Loucy (cell line): ENCODE results near the gene NTNG1.

ENCODE experiments used
- H2AFZ ChIP-seq: fragments of 200-600 bp; sonication (generic); 2 replicates; pipeline ENCODE4 v1.6.0; 2016; ENCODE audit warnings: antibody characterized with exemption, mild to moderate bottlenecking, low read length, moderate library complexity
- H3F3A ChIP-seq: fragments of 200-600 bp; 2 replicates; pipeline ENCODE4 v1.6.0; 2016; ENCODE audit warnings: antibody characterized with exemption, low read depth, mild to moderate bottlenecking
- H3K27me3 ChIP-seq: fragments of 200-600 bp; sonication (generic); 2 replicates; pipeline ENCODE4 v1.6.1; 2014; ENCODE audit warnings: low read length, mild to moderate bottlenecking; ENCODE audit not compliant: insufficient read depth, poor library complexity, severe bottlenecking
- H3K36me3 ChIP-seq: fragments of 200-600 bp; sonication (generic); 2 replicates; pipeline ENCODE4 v1.6.1; 2016; ENCODE audit warnings: low read length; ENCODE audit not compliant: insufficient read depth
- H3K4me1 ChIP-seq: fragments of 200-600 bp; sonication (generic); 2 replicates; pipeline ENCODE4 v1.5.1; 2014; ENCODE audit warnings: low read length, mild to moderate bottlenecking; ENCODE audit not compliant: insufficient read depth, poor library complexity, severe bottlenecking
- H3K4me2 ChIP-seq: fragments of 200-600 bp; sonication (generic); 2 replicates; pipeline ENCODE4 v1.6.0; 2014; ENCODE audit warnings: antibody characterized with exemption, low read length, low read depth, mild to moderate bottlenecking; ENCODE audit not compliant: poor library complexity, severe bottlenecking
- H3K4me3 ChIP-seq: fragments of 200-600 bp; sonication (generic); 2 replicates; pipeline ENCODE4 v1.5.1; 2014; ENCODE audit warnings: low read length, mild to moderate bottlenecking, mixed read lengths; ENCODE audit not compliant: poor library complexity, severe bottlenecking
- H3K79me2 ChIP-seq: fragments of 200-600 bp; sonication (generic); 2 replicates; pipeline ENCODE4 v1.6.1; 2014; ENCODE audit warnings: low read length; ENCODE audit not compliant: insufficient read depth
- H3K9ac ChIP-seq: fragments of 200-600 bp; sonication (generic); 2 replicates; pipeline ENCODE4 v1.6.0; 2014; ENCODE audit warnings: mild to moderate bottlenecking, low read depth, low read length, moderate library complexity; ENCODE audit not compliant: poor library complexity, severe bottlenecking
- H3K9me2 ChIP-seq: fragments of 200-600 bp; sonication (generic); replicated peaks from 2 replicates; pipeline ENCODE4 v1.6.1; 2016; ENCODE audit warnings: low read depth, low read length, mixed read lengths
- H3K9me3 ChIP-seq: fragments of 200-600 bp; sonication (generic); 2 replicates; pipeline ENCODE4 v1.6.1; 2014; ENCODE audit warnings: mild to moderate bottlenecking, antibody characterized with exemption, low read length, low read depth; ENCODE audit not compliant: insufficient read depth
- H4K20me1 ChIP-seq: fragments of 200-600 bp; sonication (generic); 2 replicates; pipeline ENCODE4 v1.6.0; 2014; ENCODE audit warnings: antibody characterized with exemption, low read length, mild to moderate bottlenecking; ENCODE audit not compliant: insufficient read depth, poor library complexity, severe bottlenecking
- EZH2phosphoT487 ChIP-seq: fragments of 200-600 bp; IDR thresholded peaks from 2 replicates; pipeline ENCODE4 v1.6.1; 2018; ENCODE audit warnings: antibody characterized with exemption, mild to moderate bottlenecking, moderate library complexity, borderline replicate concordance
- TF ChIP-seq, protein P1 (sequence below): fragments of 200-600 bp; sonication (generic); conservative IDR thresholded peaks from 2 replicates; pipeline ENCODE4 v1.5.1; 2014; ENCODE audit warnings: mild to moderate bottlenecking, antibody characterized with exemption, low read length

NTNG1 gene

DNA sequence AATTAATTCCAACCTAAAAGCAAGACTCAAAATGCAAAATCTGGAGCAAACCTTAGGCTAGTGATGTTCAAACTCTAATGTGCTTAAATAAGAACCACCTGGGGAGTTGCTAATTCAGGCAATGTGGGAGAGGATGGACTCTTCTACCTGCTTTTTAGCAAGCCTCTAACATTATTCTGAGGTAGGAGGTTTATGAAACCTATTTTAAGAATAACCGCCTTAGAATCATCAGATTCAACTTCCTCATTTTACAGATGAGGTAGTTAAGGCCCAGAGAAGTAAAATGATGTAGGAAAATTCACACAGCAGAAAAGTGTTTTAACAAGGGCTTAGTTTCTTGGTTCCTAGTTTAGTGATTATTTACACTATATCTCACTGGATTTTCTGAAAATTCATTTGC lies 8.6 kb upstream of the NTNG1 start:
- Histone ChIP-seq H3K27me3 (no peaks in the 10 kb centered on the region), H3K4me3 (no peak overlapping the region), H3K9me2 (no peaks in the 10 kb centered on the region), H3K4me2 (no peak overlapping the region), H4K20me1 (no peaks in the 10 kb centered on the region), H3K4me1 (no peaks in the 10 kb centered on the region), H2AFZ (no peak overlapping the region), H3K9ac (no peak overlapping the region), H3K79me2 (no peaks in the 10 kb centered on the region), H3K9me3 (no peaks in the 10 kb centered on the region), H3F3A (no peaks in the 10 kb centered on the region), H3K36me3 (no peaks in the 10 kb centered on the region)
- TF ChIP-seq EZH2phosphoT487: no peak
- TF ChIP-seq, protein P1, sequence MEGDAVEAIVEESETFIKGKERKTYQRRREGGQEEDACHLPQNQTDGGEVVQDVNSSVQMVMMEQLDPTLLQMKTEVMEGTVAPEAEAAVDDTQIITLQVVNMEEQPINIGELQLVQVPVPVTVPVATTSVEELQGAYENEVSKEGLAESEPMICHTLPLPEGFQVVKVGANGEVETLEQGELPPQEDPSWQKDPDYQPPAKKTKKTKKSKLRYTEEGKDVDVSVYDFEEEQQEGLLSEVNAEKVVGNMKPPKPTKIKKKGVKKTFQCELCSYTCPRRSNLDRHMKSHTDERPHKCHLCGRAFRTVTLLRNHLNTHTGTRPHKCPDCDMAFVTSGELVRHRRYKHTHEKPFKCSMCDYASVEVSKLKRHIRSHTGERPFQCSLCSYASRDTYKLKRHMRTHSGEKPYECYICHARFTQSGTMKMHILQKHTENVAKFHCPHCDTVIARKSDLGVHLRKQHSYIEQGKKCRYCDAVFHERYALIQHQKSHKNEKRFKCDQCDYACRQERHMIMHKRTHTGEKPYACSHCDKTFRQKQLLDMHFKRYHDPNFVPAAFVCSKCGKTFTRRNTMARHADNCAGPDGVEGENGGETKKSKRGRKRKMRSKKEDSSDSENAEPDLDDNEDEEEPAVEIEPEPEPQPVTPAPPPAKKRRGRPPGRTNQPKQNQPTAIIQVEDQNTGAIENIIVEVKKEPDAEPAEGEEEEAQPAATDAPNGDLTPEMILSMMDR: no peak

DNA sequence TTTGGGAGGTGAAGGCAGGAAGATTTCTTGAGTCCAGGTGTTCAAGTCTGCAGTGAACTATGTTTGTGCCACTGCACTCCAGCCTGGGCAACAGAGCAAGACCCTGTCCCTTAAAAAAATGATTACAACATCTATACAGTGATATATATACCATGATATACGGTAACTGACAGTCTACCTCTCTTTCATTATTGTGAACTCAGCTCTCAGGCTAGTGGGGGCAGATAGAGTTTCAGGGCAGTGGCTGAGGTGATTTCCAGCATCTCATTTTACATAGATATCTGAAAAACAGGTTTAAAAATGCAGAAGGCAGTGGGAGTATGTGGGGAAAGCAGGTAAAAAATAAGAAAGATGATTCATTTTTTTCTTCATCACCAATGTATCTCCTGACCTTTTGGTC lies 8.1 kb upstream of the NTNG1 start:
- no peaks in the 10 kb centered on the region for H3K79me2 ChIP-seq
- no peak overlapping the region for H2AFZ ChIP-seq
- TF ChIP-seq, protein P1: no peak
- no peaks in the 10 kb centered on the region for H3K9me2 ChIP-seq
- no peaks in the 10 kb centered on the region for H3K27me3 ChIP-seq
- H3K4me1 ChIP-seq: no peaks in the 10 kb centered on the region
- no peaks in the 10 kb centered on the region for H3F3A ChIP-seq
- H3K9ac ChIP-seq: no peak overlapping the region
- H3K4me3 ChIP-seq: no peak overlapping the region
- H3K4me2 ChIP-seq: no peak overlapping the region
- H3K9me3 ChIP-seq: no peaks in the 10 kb centered on the region
- no peaks in the 10 kb centered on the region for H3K36me3 ChIP-seq
- H4K20me1 ChIP-seq: no peaks in the 10 kb centered on the region

DNA sequence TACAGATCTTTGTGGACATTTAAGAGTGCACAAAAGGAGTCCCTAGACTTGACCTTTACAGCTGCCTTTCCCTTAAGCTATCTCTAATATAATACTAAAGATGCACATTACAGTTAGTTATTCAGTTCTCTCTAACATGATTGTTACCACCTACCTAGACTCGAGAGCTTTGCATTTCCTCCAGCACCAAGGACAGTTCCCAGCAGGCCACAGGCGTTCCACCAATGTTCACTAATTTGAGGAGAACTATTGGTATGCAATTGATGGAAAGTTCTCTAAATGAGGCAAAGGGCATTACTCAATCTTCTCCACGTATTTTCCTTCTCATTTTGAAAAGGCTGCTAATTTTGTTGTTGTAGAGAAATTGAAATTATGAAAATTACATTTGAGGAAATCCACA lies 5.4 kb upstream of the NTNG1 start:
- Histone ChIP-seq H3K9ac (no peak overlapping the region), H2AFZ (no peak overlapping the region), H3K4me1 (no peaks in the 10 kb centered on the region), H3K4me2 (no peak overlapping the region), H4K20me1 (no peaks in the 10 kb centered on the region), H3K36me3 (no peaks in the 10 kb centered on the region), H3K9me2 (no peaks in the 10 kb centered on the region), H3K27me3 (no peaks in the 10 kb centered on the region), H3K9me3 (no peaks in the 10 kb centered on the region), H3K4me3 (no peak overlapping the region), H3F3A (no peaks in the 10 kb centered on the region), H3K79me2 (no peaks in the 10 kb centered on the region)
- no peak for TF ChIP-seq EZH2phosphoT487
- TF ChIP-seq, protein P1: no peak
